ENCODE results near the gene DAPP1.
"Not testable (repeated sequence)": the region's sequence is repeated elsewhere in the genome, so short reads cannot be mapped to it uniquely, and the experiment has no call there.

DAPP1 gene

DNA sequence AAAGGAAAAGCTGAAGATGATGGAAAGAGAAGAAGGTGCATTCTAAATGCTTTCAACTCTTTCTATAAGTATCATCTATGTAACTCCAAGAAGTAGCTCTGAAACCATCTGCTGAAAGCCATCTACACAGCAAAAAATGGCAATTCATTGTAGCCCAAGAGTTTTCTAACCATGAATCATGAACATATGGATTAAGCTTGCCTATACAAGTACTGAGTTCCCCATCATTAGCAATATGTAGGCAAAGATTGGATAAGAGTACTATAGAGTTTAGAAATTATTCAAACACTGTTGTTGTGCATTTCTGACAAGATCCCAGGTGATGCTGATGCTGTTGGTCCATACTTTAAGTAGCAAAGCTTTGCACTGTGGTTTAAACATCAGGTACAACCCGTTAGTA lies 11.2 kb downstream of the DAPP1 start:
- no peak for DNase-seq (ENCODE audit: low spot score)
- TF ChIP-seq, protein P1, sequence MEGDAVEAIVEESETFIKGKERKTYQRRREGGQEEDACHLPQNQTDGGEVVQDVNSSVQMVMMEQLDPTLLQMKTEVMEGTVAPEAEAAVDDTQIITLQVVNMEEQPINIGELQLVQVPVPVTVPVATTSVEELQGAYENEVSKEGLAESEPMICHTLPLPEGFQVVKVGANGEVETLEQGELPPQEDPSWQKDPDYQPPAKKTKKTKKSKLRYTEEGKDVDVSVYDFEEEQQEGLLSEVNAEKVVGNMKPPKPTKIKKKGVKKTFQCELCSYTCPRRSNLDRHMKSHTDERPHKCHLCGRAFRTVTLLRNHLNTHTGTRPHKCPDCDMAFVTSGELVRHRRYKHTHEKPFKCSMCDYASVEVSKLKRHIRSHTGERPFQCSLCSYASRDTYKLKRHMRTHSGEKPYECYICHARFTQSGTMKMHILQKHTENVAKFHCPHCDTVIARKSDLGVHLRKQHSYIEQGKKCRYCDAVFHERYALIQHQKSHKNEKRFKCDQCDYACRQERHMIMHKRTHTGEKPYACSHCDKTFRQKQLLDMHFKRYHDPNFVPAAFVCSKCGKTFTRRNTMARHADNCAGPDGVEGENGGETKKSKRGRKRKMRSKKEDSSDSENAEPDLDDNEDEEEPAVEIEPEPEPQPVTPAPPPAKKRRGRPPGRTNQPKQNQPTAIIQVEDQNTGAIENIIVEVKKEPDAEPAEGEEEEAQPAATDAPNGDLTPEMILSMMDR (IDR thresholded peaks at IDR 0.05; ENCODE audit: borderline replicate concordance, control extremely low read depth, extremely low read depth, insufficient read depth, missing control alignments): no peak
- in situ Hi-C loops (cut with MboI; ENCODE audit: low sequenced_read_pairs, unreplicated experiment): no loop called here

DNA sequence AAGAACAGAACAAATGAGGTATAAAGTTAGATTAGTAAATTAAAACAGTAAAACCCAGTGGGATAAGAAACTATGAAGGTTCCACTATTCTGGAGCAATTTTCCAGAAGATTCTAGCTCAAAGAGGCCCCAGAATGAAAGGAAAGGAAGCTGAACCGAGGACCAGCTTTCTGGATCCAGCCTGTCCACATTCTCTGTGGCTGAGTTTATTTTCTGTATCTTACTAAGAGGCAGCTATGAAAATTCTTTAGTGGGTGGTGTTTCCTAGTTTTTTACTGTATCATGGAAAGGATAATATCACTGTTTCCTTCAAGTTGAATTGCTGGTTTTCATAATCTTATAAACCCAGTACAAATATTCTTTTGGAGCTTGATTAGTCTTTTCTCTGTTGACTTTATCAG lies 11.8 kb downstream of the DAPP1 start:
- in situ Hi-C loops (cut with MboI; ENCODE audit: low sequenced_read_pairs, unreplicated experiment): no loop called here
- TF ChIP-seq, protein P1 (IDR thresholded peaks at IDR 0.05; ENCODE audit: borderline replicate concordance, control extremely low read depth, extremely low read depth, insufficient read depth, missing control alignments): no peak
- no peak for DNase-seq (ENCODE audit: low spot score)

DNA sequence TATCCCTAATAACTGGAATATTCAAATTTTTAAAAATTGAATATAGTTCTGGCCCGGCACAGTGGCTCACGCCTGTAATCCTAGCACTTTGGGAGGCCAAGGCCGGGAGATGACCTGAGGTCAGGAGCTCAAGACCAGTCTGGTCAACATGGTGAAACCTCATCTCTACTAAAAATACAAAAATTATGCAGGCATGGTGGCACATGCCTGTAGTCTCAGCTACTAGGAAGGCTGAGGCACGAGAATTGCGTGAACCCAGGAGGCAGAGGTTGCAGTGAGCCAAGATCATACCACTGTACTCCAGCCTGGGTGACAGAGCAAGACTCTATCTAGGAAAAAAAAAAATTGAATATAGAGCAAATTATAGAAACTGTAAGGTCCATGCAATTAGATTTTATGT lies 13.4 kb downstream of the DAPP1 start:
- in situ Hi-C loops (cut with MboI; ENCODE audit: low sequenced_read_pairs, unreplicated experiment): not testable (repeated sequence)

DNA sequence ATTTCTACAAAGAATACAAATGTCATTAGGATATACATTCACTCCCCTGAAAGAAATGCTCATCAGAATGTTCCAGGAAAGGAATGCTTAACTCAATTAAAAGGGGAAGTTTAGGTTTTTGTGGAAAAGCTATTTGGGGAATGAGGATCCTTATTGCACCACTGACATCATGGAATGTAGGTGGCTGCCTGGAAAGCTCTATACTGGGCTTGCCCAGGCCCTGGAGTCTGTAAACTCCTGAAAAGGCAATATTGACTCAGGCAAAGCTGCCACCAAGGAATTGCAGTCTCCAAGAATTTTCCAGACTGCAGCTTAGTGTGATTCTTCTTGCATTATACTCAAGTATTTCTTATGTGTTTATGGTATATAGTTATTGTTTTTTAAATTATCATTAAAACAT lies 15.7 kb downstream of the DAPP1 start:
- TF ChIP-seq, protein P1 (IDR thresholded peaks at IDR 0.05; ENCODE audit: borderline replicate concordance, control extremely low read depth, extremely low read depth, insufficient read depth, missing control alignments): no peak
- no peak for DNase-seq (ENCODE audit: low spot score)
- in situ Hi-C loops (cut with MboI; ENCODE audit: low sequenced_read_pairs, unreplicated experiment): no loop called here

More for the DNA sequence above, 13.4 kb downstream of the DAPP1 start:
- DNase-seq (ENCODE audit: low spot score): not testable (repeated sequence)

DNA sequence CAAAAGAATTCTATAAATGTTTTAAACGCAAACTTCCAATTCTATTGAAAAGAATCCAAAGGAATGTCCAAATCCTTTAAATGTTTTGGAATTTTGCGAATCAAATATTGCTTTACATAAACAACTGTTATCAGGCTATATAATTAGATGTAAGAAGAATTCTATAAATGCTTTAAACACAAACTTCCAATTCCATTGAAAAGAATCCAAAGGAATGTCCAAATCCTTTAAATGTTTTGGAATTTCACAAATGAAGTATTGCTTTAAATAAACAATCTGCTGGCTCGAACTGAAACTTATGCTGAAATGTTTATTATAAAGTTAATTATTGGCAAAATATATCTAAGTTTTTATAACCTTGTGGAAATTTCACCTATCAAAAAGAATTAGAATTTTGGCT lies 16.1 kb downstream of the DAPP1 start:
- TF ChIP-seq, protein P1 (IDR thresholded peaks at IDR 0.05; ENCODE audit: borderline replicate concordance, control extremely low read depth, extremely low read depth, insufficient read depth, missing control alignments): no peak
- no peak for DNase-seq (ENCODE audit: low spot score)
- in situ Hi-C loops (cut with MboI; ENCODE audit: low sequenced_read_pairs, unreplicated experiment): no loop called here

DNA sequence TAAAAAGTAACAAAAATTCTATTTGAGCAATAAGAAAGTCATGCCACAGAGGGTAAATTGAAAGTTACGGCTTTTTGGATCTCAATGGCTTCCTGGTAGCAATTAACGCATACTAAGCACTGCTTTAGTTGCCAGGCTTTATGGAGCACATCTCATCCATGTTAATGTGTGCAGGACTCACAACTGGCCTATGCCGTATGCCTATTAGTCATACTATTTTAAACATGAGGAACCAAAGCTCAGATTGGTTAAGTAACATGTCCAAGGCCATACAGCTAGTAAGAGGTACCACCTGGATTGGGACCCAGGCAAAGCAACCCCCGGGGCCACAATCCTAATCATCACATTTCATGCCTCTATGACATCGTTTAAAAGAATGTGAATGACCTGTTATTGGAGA lies 17.1 kb downstream of the DAPP1 start:
- in situ Hi-C loops (cut with MboI; ENCODE audit: low sequenced_read_pairs, unreplicated experiment): no loop called here
- DNase-seq (ENCODE audit: low spot score): no peak
- TF ChIP-seq, protein P1 (IDR thresholded peaks at IDR 0.05; ENCODE audit: borderline replicate concordance, control extremely low read depth, extremely low read depth, insufficient read depth, missing control alignments): no peak

DNA sequence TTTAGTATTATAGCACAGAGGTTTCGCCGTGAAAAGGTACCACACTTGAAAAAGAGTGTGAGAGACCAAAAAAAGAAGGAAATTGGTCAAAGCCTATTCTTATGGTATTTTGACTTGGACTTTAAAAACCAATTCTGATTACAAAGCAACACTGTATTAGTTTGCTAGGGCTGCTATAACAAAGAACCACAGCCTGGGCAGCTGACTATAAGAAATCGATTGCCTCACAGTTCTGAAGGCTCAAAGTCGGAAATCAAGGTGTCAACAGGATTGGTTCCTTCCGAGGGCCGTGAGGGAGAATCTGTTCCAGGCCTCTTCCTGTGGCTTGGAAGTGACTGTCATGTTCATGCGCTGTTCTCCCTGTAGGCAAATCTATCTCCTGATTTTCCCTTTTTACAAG lies 17.9 kb downstream of the DAPP1 start:
- in situ Hi-C loops (cut with MboI; ENCODE audit: low sequenced_read_pairs, unreplicated experiment): no loop called here
- TF ChIP-seq, protein P1 (IDR thresholded peaks at IDR 0.05; ENCODE audit: borderline replicate concordance, control extremely low read depth, extremely low read depth, insufficient read depth, missing control alignments): no peak
- no peak for DNase-seq (ENCODE audit: low spot score)
